Stimulated activated CD4-positive, alpha-beta T cell treated with anti-CD3 and anti-CD28 coated beads, Interleukin-15, amount 100 ng/mL, for 48 hours (primary cell): ENCODE data around the gene P2RY1.

ENCODE experiments used
- DNase-seq, 2 donors: peaks; one replicate each; pipeline ENCODE4 v3.0.0-alpha.2; 2020; ENCODE audit warnings: low read depth in 2 of 2

P2RY1 gene

GRCh38 chr3:152834776-152835600 lies at the start of gene P2RY1:
P2RY1 (plus strand) TSS chr3:152835131; CDS start chr3:152835783, 652 bp downstream.
- peak in 1 of 2 donors; percentile 31 for DNase-seq

DNA sequence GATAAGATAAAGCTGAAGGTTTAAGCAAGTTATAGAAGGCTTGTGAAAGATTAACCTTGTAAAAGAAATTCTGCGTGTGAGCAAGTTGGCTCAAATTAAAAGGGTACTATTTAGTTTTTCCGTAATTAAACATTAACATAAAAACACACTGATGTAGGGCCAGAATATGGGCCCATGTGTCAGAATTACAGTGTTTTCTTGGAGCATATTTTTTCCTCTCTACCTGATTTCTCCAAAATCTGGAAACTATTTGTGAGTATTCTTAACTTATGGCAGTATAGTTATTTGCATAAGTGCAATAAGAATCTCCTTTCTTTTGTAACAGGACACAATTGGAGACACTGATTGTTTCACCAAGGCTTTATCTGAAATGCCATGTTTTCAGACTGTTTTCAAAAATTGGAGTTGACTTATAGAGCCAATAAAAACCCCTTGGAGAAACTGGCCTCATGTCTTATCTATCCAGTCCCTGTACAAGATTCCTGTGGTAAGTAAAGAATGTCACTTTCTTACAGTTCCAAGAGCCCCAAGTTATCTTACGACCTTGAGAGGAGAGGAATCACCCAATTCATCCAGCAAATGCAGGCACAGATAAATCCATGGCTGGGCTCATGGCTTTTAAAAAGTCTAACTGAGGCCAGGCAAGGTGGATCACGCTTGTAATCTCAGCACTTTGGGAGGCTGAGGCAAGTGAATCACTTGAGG lies 47.8 kb upstream of the P2RY1 start:
- no peak for DNase-seq

DNA sequence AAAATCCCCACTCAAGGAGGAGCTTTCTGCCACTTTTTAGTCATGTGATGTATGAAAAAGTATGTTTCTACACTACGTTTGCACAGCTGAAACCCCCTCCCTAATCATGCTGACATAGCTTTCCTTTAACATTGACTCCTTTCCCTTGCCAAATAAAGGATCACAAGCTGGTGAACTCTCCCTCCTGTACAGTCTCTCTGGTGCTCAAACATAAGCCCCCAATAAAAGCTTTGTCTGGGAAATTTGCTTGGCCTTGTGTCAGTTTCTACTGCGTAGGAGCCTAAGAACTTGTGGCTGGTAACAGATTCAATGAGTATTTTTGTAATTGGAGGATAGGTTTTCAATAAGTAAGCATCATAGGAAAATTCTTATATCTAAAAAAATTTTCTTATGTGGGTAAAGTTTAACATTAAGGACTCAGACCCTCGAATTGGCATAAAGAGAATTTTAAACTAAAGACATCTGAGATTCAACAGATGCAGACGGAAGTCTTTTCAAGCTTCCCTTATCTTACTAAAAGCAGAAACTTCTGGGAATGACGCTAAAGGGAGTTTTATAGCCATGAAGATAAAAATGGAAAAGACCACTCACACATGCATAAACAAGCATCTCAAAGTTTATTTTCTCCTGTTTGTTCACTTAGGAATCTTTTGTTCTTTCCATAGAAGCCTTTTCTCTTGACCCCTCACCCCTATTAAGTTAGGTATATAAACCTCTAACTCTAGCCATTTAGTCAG lies 44.1 kb upstream of the P2RY1 start:
- DNase-seq, result no peak

DNA sequence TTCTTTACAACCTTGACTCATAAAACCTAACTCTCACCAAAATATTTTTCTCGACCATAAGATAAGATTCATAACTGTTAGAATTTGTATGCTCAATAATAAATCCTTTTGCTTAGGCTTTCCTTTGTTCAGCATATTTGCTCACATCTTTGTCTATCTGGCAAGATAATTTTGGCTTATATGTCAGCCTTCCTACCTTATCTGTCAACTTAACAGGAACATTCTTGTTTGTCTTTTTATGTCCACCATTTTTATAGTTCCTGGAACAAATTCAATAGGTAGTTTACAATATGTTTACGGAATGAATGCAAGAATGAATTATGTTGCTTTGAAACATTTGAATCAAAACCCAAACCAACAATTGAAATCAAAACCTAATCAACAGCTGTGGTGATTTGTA lies 41.0 kb upstream of the P2RY1 start:
- DNase-seq, result no peak

GRCh38 chr3:152797751-152798432 lies 37.0 kb upstream of the P2RY1 start:
- no peak for DNase-seq

GRCh38 chr3:152811974-152812760 lies 22.8 kb upstream of the P2RY1 start:
- no peak for DNase-seq

GRCh38 chr3:152817400-152817799 lies 17.5 kb upstream of the P2RY1 start:
- DNase-seq, result no peak

DNA sequence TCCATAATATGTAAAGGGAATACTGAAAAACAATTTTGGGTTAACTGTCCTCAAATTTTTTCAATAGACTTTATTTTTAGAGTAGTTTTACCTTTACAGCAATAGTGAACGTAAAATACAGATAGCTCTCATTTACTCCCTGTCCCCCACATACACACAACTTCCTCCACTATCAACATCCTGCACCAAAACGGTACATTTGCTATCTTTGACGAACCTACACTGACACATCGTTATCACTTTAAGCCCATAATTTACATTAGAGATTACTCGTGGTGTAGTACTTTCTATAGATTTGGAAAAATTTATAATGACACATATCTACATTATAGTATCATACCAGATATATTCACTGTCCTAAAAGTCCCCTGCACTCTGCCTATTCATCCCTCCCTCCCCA lies 16.9 kb upstream of the P2RY1 start:
- no peak for DNase-seq

DNA sequence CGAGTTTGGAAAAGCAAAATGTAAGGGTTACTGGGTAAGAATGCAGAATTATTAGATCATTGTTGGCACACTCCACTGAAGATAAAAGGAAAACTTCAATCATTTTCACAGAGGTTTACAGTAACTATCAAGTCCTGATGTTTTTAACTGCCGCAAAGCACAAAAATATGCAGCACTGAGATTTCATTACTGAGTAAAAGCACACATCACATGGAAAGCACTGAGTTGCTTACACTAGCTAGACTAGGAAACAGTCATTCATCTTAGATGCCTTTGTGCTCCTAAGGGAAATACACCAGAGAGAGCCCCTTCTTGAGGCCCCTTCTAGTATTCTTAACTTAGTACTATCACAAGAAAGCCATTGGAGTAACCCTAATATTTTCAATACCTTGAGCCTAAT lies 11.8 kb upstream of the P2RY1 start:
- no peak for DNase-seq

- no peak for DNase-seq
Measured at GRCh38 chr3:152823781-152824180, 11.2 kb upstream of the P2RY1 start.

DNA sequence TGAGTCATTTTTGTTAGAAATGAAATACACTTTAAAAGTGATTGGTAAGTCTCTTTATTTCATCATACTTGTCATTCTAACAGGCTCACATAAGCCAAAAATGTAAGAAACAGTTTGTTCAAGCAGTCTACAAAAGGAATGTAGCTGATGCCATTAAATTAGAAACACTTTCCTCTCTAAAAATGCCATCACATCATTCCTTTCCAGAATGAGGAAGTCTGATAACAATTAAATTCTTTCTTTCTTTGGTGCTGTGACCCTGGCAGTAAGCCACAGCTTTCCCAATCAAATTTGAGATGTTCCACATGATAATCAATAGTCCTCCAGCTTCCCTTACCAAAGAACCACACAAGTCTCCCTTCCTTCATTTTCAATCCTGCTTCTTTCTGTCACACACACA lies 9.4 kb upstream of the P2RY1 start:
- DNase-seq, result no peak

GRCh38 chr3:152826476-152826875 lies 8.5 kb upstream of the P2RY1 start:
- no peak for DNase-seq

DNA sequence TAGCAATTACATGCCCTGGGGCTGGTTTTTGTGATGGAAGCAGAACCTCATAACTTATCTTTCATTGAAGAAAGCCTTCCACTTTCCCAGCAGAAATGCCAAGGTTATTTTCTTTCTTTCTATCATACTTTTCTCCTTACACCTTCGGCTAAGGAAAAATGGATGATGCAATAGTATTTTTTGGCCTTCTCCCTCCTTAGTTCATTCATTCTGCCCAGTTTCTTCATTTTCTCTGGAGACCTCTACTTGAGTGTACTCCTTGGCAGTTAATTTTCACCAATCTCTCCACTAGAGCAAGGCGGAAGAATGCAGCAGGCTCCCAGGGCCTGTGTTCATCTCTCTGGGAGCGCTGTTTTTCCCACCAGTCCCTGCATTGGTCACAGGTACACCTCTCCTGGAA lies 7.6 kb upstream of the P2RY1 start:
- DNase-seq, result no peak

DNA sequence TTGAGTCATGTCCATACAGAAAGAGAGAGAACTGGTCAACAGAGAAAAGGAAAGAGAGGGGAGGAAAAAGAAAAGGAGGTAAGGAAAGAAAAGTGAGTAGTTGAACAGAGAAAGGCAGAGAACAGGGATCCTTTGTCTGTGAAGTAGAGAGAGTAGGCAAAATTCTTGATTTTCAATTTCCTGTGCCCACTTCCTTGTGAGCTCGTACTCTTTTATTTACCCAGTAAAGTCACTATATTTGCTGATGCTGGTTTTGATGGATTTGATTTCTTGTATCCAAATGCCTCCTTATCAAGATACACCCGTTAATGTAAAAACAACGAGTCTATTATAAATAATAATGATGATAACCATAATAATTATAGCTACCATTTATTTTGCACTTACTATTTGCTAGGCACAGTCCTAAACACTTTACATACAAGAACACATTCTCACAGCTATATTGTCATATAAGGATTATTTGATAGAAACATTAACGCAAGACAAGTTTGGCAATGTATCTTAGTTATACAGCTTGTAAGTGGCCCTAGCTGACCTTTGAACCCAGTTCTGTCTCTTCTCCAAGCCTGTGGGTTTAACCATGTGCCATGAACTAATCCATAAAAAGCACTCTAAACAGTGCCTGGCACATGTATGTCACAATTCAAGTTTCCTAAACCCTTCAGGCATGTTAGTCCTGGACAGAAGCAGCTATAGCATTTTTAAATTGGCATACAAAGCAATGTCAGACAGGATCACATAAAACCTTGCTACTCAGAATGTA lies 6.7 kb upstream of the P2RY1 start:
- no peak for DNase-seq

DNA sequence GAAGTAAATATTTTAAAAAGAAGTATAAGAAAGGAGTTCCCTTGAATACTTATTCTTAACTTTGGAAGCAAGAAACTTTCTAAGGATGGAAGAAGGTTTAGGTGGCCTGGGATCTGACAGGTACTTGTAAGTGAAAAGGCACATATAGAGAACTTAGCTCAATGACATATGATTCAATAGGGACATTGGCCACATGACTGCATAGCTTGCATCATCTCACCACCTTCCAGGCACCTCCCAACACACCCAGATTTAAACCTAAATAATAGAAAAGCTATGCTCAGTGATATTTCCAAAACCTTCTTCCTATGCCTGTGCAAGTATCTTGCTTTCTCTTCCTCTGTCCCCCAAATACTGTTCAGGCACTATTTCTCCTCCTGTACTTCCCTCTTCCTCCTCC lies 4.7 kb upstream of the P2RY1 start:
- DNase-seq, result no peak

DNA sequence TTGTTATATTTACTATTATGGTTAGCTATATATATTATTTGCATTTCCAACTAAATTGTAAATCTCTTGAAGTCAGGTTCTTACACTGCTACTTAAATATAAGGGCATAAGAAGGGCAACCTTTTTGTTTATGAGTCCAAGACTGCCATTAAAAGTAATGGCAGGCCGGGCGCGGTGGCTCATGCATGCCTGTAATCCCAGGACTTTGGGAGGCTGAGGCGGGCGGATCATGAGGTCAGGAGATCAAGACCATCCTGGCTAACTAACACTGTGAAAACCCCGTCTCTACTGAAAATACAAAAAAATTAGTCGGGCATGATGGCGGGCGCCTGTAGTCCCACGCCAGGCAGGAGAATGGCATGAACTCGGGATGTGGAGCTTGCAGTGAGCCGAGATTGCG lies 2.9 kb upstream of the P2RY1 start:
- DNase-seq, result no peak

GRCh38 chr3:152833089-152833488 lies 1.8 kb upstream of the P2RY1 start:
- DNase-seq, result no peak

DNA sequence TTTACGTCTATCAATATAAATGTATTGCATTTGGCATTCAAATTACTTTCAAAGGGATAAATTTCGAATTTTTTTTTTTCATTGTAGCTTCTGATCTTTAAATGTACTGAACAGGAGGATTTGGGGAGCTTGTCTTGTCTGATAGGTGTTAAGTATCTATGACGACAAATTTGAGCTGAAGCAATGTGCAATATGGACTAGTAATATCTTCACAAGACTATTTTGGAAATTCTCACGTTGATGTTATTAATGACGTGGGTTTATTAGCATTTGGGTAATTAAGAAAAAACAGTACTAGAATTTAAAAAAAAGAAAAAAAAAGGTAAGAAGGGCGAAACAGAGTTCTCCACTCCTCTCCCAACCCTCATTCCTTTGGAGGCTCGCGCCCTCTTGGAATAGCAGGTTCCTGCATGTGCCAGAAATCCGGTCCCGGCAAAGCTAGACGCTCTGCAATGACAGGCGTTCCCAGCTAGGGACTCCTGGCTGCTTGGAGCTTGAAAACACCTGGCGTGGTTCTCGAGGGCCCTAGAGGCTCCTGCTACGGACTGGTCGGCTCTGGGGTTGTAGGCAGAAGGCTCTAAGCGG lies 648 bp upstream of the P2RY1 start:
- no peak for DNase-seq

DNA sequence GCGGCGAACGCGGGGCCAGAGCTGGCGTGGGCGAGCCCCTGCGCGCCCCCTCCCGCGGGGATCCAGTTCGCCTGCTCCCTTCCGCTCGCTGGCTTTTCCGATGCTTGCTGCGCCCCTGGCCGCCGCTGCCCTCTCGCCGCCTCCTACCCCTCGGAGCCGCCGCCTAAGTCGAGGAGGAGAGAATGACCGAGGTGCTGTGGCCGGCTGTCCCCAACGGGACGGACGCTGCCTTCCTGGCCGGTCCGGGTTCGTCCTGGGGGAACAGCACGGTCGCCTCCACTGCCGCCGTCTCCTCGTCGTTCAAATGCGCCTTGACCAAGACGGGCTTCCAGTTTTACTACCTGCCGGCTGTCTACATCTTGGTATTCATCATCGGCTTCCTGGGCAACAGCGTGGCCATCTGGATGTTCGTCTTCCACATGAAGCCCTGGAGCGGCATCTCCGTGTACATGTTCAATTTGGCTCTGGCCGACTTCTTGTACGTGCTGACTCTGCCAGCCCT lies 721 bp downstream of the P2RY1 start:
- no peak for DNase-seq

DNA sequence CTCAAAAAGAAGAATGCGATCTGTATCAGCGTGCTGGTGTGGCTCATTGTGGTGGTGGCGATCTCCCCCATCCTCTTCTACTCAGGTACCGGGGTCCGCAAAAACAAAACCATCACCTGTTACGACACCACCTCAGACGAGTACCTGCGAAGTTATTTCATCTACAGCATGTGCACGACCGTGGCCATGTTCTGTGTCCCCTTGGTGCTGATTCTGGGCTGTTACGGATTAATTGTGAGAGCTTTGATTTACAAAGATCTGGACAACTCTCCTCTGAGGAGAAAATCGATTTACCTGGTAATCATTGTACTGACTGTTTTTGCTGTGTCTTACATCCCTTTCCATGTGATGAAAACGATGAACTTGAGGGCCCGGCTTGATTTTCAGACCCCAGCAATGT lies 1.3 kb downstream of the P2RY1 start:
- DNase-seq, result no peak
